MM.1S (cell line): ENCODE results near the gene POLR3GL.

Experiments
- EZH2phosphoT487 ChIP-seq: fragments of 300-600 bp; sonication (generic); IDR thresholded peaks from 2 replicates; pipeline ENCODE4 v1.6.1; 2018; ENCODE audit warnings: antibody characterized with exemption, low read length
- TF ChIP-seq, protein P1 (sequence below): fragments of 300-600 bp; sonication (generic); IDR thresholded peaks from 2 replicates; pipeline ENCODE4 v1.5.1; 2016; ENCODE audit warnings: antibody characterized with exemption, low read length, mixed read lengths

GRCh38 chr1:145927063-145927886, 37.2 kb upstream of the POLR3GL start, which contains the start of gene RBM8A:
- TF ChIP-seq, protein P1, sequence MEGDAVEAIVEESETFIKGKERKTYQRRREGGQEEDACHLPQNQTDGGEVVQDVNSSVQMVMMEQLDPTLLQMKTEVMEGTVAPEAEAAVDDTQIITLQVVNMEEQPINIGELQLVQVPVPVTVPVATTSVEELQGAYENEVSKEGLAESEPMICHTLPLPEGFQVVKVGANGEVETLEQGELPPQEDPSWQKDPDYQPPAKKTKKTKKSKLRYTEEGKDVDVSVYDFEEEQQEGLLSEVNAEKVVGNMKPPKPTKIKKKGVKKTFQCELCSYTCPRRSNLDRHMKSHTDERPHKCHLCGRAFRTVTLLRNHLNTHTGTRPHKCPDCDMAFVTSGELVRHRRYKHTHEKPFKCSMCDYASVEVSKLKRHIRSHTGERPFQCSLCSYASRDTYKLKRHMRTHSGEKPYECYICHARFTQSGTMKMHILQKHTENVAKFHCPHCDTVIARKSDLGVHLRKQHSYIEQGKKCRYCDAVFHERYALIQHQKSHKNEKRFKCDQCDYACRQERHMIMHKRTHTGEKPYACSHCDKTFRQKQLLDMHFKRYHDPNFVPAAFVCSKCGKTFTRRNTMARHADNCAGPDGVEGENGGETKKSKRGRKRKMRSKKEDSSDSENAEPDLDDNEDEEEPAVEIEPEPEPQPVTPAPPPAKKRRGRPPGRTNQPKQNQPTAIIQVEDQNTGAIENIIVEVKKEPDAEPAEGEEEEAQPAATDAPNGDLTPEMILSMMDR = peak; percentile 77
- no peak for TF ChIP-seq EZH2phosphoT487
